Measurements from ENCODE around the gene KLK7.
"Not testable (repeated sequence)": the region's sequence is repeated elsewhere in the genome, so short reads cannot be mapped to it uniquely, and the experiment has no call there.

KLK7 gene

DNA sequence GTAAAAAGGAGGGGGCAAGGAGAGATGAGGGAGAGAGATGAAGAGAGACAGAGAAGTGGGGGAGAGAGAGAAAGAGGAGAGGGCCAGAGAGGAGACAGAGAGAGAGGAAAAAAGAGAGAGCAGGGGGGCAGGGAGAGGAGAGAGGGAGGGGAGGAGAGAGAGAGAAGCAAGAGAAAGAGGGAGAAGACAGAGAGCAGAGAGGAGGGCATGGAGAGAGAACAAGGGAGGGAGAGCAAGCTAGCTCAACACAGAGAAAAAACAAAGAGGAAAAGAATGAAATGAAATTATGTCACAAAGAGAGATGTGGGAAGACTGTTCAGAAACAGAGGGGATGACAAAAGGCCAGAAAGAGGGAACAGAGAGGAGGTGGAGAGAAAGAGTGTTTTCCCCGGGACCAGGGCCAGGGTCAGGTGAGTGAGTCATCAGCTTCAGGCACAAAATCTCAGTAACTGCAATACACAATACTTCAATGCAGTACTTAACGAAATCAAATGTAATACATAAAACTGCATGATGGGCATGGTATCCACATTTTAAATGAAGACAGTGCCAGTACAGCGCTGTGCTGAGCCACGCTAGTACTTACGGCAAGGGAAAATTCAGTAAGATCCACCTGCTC is 4.8 kb downstream of the KLK7 start:
- no peak for DNase-seq (ENCODE audit: low read depth in 1 of 2, low spot score in 1 of 2)

DNA sequence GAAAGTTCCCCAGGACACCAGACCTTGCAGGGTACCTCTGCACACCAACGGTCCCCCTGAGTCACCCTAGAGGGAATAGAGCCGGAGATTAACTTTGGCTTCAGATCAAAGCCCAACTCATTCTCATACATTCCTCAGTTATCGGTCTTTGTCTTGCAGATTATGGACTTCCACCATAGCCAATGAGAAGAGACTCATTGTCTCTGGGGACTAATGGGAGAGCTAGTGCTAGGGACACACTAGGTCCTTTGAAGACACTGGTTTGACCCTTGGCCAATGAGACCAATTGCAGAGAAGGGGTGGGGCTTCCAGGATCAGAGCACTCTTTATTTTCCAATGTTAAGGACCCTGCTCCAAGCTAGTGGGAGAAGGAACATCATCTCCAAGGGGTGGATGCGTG is 6.1 kb downstream of the KLK7 start:
- no peak for DNase-seq (ENCODE audit: low read depth in 1 of 2, low spot score in 1 of 2)

DNA sequence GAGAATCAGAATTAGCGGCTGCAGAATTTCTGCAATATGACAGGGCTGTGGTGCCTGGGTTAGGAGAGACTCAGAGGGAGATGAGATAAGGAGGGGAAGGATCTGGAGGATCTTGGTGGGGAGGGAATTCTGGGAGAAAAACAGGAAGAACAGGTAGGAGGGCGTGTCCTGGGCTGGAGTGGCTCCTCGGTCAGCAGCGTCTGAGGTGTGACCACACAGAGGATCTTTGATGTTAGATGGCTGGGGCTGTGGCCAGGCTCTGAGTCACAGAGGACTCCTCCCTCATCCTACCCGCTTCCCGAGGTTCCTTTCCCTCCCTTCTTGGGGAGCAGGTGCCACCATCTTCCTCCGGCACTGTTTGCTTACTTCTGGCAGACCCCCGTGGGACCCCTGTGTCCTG is 8.0 kb downstream of the KLK7 start:
- DNase-seq (ENCODE audit: low read depth in 1 of 2, low spot score in 1 of 2): no peak

DNA sequence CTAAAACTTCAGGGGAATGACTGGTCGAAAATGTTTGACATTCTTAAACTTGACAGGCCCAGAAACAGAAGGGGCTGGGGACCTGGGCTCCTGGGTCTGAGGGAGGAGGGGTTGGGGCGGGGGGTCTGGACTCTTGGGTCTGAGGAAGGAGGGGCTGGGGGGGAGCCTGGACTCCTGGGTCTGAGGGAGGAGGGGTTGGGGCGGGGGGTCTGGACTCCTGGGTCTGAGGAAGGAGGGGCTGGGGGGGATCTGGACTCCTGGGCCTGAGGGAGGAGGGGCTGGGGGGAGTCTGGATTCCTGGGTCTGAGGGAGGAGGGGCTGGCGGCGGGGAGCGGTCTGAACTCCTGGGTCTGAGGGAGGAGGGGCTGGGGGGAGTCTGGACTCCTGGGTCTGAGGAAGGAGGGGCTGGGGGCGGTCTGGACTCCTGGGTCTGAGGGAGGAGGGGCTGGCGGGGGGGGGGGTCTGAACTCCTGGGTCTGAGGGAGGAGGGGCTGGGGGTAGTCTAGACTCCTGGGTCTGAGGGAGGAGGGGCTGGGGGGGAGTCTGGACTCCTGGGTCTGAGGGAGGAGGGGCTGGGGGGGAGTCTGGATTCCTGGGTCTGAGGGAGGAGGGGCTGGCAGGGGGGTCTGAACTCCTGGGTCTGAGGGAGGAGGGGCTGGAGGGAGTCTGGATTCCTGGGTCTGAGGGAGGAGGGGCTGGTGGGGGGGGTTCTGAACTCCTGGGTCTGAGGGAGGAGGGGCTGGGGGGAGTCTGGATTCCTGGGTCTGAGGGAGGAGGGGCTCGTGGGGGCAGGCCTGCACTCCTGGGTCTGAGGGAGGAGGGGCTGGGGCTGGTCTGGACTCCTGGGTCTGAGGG is 8.8 kb downstream of the KLK7 start:
- DNase-seq (ENCODE audit: low read depth in 1 of 2, low spot score in 1 of 2): no peak

DNA sequence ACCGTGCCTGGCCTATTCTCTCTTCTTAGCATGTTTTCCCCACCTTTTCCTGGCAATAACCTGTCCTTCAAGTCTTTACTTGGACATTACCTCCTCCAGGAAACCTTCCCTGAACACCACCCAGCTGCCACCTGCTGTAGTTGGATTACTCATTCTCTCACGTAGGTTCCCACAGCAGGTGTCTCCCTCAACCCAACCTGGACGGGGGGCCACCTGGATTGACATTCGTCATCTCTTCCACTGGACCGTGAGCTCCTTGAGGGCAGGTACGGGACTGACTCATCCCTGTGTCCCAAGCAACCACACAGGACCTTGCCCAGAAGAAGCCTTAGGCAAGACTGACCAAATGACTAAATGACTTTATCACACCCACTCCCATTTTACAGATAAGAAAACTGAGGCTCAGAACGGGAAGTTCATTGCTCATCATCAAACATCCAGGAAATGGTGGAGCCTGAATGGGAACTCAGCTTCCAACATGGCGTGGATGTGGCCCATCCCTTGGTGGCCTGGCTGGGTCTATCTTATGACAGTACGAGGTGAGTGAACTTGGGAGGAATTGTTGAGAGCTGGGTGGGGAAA is 10.8 kb downstream of the KLK7 start:
- no peak for DNase-seq (ENCODE audit: low read depth in 1 of 2, low spot score in 1 of 2)

DNA sequence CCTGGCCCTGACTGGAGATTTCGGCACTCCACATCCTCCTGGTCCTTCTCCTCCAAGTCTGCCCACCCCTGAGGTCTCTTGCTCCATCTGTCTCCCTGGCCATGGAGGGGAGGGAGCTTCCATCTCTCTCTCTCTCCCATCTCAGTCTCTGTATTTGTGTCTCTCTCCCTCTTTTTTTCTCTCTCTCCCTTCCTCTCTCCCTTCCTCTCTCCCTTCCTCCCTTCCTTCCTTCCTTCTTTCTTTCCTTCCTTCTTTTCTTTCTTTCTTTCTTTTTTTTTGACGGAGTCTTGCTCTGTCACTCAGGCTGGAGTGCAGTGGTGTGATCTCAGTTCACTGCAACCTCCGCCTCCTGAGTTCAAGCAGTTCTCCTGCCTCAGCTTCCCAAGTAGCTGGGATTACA is 13.9 kb downstream of the KLK7 start:
- not testable (repeated sequence) for DNase-seq (ENCODE audit: low read depth in 1 of 2, low spot score in 1 of 2)

DNA sequence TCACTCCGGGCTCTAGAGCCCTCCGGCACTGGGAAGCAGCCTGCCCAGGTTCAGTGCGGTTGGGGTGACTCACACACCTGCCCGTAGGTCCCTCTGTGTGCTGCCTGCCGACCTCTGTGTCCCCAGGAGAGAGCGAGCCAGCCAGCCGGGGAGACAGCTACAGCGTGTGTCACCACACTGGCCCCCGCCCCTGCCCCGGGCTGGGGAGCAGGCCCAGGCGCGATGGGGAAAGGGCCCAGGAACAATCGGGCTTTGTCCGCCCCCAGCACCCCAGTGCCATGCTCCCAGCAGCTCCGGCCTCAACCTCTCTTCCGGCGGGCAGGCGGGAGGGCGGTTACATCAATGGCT is 14.3 kb downstream of the KLK7 start, which contains the start of gene KLK6:
Gene KLK6 (minus strand): TSS at position 179 of the 348 bp plus-strand sequence. CDS start 1,487 bp downstream, outside the sequence.
- DNase-seq (ENCODE audit: low read depth in 1 of 2, low spot score in 1 of 2): no peak

DNA sequence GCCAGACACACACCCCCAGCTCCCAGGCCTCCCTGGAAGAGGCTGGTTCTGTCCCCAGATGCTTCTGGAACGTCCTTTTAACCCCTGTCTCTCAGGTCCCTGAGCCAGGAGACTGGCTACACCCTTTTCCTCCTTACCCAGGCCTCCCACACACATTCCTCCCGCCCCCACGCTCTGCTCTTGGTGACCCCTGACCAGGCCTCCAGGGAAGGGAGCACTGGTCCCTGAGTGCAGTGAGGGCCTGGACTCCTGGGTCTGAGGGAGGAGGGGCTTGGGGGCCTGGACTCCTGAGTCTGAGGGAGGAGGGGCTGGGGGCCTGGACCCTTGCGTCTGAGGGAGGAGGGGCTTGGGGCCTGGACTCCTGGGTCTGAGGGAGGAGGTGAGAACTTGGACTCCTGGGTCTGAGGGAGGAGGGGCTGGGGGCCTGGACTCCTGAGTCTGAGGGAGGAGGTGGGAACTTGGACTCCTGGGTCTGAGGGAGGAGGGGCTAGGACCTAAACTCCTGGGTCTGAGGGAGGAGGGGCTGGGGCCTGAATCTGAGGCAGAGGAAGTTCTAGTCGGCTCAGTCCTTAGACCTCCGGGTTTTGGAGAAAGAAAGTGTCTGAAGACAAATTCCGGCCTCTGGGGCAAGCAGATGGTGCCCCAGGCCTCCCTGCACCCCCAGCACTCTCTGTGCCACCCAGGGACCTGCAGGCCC is 14.9 kb downstream of the KLK7 start:
- no peak for DNase-seq (ENCODE audit: low read depth in 1 of 2, low spot score in 1 of 2)

DNA sequence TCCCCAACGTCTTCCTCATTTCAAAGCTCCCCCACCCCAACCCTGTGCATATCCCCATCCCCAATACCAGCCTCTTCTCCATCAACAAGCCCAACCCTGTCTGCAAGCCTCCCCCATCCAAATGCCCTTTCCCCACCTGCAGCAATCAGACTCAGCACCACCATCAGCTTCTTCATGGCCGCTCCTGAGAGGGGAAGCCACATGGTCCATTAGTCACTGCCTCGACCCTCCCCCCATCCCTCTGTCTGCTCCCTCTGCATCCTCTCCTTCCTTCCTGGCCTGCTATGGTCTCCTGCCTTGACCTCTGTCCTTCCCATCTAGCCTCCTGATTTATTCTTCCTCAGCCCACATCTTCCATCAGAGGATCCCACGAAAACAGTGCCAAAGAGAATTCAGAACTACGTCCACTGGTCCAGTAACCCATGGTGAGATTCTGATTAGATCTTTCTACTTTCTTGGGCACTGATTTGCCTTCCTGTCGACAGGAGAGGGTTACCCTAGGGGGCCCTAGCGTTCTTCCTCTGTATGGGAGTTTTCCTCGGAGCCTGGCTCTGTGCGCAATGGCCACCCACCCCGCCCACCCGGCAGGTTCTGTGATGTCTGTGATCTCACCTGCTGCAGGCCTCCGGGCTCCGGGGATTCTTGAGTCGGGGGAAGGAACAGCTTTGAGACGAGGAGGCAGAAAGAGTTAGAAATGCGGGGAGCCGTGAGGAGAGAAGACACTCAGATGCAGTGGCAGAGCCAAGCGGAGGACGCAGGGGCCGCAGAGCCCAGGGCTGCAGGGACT is 15.6 kb downstream of the KLK7 start:
- no peak for DNase-seq (ENCODE audit: low read depth in 1 of 2, low spot score in 1 of 2)

DNA sequence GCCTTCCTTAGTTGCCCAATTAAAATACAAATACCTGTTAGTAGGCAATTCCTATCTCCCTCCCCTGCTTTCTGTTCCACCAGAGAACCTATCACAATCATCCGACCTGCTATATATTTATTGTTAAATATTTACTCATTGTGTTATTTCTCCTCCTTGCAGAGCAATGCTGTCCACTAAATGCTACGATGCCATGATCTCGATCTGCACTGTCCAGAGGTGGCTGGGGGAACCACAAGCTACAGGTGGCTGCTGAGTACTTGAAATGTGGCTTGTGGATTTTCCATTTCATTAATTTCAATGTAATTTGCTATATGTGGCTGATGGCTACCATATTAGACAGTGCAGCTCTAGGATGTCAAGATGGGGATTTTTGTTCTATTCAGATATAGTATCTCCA is 19.5 kb downstream of the KLK7 start:
- no peak for DNase-seq (ENCODE audit: low read depth in 1 of 2, low spot score in 1 of 2)

DNA sequence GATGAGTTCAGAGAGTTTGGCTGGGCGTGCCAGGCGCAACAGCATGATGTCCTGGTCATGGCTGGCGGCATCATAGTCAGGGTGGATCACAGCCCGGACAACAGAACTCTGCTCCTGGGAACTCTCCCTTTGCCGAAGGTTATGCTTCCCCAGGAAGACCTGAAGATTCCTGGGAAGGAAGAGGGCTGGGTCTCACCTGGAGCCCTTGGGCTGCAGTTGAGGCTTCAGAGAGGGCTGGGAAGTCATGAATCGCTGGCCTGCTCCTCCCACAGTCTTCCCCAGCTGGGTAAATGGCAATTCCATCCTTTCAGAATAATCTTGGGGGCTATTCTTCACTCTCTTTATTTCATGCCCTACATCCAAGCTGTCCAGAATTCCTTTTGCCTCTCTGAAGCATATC is 20.3 kb downstream of the KLK7 start:
- DNase-seq (ENCODE audit: low read depth in 1 of 2, low spot score in 1 of 2): no peak

DNA sequence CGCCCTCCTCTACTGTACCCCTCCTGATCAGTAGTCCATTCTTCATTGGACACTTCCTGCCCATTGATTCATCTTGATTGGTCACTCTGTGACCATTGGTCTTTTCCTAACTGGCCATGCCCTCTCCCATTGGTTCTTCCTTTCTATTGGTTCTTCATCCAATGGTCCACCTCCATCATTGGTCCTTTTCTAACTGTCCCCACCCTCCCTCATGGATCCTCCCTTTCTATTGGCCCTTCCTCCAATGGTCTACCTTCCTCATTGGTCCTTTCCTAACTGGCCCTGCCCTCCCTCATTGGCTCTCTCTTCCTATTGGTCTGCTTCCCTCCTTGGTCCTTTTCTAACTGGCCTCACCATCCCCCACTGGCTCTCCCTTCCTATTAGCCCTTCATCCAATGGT is 21.5 kb downstream of the KLK7 start:
- DNase-seq (ENCODE audit: low read depth in 1 of 2, low spot score in 1 of 2): no peak

DNA sequence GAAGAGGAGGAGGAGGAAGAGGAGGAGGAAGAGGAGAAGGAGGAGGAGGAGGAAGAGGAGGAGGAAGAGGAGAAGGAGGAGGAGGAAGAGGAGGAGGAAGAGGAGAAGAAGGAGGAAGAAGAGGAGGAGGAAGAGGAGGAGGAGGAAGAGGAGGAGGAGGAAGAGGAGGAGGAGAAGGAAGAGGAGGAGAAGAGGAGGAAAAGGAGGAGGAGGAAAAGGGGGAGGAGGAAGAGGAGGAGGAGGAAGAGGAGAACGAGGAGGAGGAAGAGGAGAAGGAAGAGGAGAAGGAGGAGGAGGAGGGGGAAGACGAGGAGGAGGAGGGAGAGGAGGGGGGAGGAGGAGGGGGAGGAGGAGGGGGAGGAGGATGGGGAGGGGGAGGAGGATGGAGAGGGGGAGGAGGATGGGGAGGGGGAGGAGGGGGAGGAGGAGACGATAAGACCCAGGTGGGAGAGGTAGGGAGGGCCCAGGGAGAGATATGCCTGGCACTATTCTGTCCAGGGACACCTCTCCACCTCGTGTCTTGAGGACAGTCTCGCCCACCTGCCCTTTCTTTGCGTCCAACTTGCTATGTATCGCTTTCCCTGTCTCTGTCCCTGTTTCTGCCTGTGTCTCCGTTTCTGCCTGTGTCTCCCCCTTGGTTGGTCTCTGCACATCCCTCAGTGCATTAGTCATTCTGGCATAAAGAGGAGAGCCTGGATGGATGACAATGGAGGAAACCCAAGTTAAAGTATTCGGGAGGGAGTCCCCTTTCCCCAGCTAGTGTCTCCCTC is 23.8 kb downstream of the KLK7 start:
- no peak for DNase-seq (ENCODE audit: low read depth in 1 of 2, low spot score in 1 of 2)

DNA sequence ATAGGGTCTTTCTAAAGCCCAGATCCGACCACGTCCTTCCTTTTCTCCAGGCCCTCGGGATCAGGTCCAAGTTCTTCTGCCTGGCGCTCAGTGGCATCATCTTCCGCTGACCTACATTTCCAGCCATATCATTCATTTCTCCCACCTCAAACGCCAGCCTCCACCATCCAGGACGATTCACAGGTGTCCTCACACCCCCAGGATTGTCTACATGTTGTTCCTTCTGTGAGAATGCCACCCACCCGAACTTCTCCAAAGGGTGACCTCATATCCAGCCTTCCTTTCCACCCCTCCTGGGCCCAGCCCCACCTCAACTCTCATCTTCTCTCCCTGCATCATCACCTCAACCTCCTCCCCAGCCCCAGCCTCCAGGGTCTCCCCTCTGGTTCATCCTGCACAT is 26.1 kb downstream of the KLK7 start:
- DNase-seq (ENCODE audit: low read depth in 1 of 2, low spot score in 1 of 2): no peak

DNA sequence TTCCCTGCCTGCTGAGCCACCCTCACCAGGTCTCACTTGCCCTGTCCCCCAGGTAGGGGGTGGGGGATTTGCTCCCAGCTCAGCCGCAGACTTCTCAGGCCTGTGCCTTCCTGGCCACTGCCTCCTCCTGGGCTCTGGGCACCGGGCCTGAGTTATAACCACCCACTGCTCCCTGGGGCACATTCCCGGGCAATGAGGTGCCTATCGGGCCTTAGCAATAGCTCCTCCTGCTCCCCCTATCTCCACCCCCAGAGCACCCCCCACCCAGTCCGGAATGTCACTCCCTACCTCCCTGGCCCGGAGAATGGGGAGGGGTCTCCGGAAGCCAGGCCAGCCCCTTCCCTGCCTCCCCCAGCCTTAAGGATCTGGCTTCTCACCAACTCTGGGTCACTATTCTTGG is 30.8 kb downstream of the KLK7 start, which contains the start of gene KLK5:
Gene KLK5 (minus strand): TSS at position 129 of the 400 bp plus-strand sequence. CDS start 381 bp downstream, outside the sequence.
- DNase-seq (ENCODE audit: low read depth in 1 of 2, low spot score in 1 of 2): no peak

DNA sequence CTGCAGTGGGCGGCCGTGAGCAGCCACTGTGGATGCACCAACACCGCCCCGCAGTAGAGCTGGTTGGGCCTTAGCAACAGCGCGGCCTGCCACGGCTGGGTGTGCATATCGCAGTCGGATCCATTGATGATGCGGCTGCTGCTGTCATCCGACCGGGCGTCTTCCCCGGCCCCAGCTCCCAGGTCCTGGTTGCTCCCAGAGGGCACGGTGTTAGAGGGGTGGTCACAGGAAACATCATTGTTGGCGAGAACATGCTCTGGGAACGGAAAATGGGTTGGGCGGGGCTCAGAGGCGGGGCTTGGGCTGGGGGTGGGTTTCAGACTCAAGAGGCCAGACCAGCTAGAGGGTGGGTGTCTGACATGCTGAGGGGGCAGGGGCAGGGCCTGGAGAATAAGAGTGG is 33.9 kb downstream of the KLK7 start:
- DNase-seq (ENCODE audit: low read depth in 1 of 2, low spot score in 1 of 2): no peak

DNA sequence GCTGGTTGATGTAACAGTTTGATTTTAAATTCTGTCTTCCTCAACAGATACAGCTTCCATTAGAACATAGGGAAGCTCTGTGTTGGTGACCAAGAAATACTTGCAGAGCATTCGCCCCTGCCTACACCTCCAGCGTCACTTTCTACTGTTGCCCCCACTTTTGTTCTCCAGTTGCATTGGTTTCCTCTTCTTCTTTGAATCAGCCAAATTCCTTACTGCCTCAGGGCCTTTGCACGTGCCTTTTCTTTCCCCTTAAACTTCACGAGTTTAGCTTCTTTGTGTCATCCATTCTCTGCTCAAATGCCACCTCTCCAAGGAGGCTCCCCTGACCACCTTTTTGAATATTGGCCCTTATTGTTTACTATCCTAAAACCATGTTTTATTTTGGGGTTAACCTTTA is 36.6 kb downstream of the KLK7 start:
- no peak for DNase-seq (ENCODE audit: low read depth in 1 of 2, low spot score in 1 of 2)

DNA sequence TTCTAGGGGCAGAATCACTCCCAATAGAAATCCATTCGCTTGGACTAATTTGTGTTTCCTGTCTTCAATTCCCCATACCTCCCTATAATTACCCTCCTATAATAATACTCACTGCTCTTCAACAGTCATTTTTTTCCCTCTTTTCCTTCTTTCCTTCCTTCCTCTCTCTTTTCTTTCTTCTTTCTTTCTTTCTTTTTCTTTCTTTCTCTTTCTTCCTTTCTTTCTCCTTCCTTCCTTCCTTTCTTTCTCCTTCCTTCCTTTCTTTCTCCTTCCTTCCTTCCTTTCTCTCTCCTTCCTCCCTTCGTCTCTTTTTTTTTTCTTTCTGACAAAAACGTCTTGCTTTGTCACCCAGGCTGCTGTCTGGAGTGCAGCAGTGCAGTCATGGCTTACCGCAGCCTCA is 38.9 kb downstream of the KLK7 start:
- no peak for DNase-seq (ENCODE audit: low read depth in 1 of 2, low spot score in 1 of 2)

DNA sequence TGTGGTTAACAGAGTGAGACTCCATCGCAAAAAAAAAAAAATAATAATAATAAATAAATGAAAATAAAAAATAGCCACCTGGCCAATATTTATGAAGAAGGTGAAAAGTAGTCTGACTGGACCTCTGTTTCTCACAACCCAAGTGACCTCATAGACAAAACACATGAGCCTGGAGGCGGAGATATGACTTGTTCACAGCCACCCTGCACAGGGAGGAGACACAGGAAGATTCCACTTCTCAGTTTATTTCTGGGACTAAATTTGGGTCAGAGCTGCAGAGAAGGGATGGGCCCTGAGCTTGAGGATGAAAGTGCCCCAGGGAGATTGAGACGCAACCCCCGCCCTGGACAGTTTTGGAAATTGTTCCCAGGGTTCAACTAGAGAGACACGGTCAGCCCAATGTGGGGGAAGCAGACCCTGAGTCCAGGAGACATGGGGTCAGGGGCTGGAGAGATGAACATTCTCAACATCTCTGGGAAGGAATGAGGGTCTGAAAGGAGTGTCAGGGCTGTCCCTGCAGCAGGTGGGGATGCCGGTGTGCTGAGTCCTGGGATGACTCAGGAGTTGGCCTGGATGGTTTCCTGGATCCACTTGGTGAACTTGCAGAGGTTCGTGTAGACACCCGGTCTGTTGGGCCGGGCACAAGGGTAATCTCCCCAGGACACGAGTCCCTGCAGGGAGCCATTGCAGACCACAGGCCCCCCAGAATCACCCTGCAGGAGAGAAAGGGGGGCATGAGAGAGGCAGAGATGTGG is 40.5 kb downstream of the KLK7 start:
- DNase-seq (ENCODE audit: low read depth in 1 of 2, low spot score in 1 of 2): no peak
